Activated T-cell treated with anti-CD3 and anti-CD28 coated beads, Interleukin-2, amount 50 U/mL, for 1 hour (primary cell): ENCODE data around the gene RTL3.
"Not testable (repeated sequence)": the region's sequence is repeated elsewhere in the genome, so short reads cannot be mapped to it uniquely, and the experiment has no call there.

Source experiments
- DNase-seq: peaks from one replicate; pipeline ENCODE4 v3.0.0-alpha.2; 2020

Gene RTL3

GRCh38 chrX:78658845-78659744 is at the start of gene RTL3:
RTL3 (minus strand) TSS chrX:78659328; CDS start chrX:78658420, 908 bp downstream.
- DNase-seq: no peak

- DNase-seq: no peak
Measured at GRCh38 chrX:78708816-78709215, 49.7 kb upstream of the RTL3 start.

- DNase-seq: no peak
Measured at GRCh38 chrX:78708262-78708661, 49.1 kb upstream of the RTL3 start.

- DNase-seq: no peak
Measured at GRCh38 chrX:78706071-78706470, 46.9 kb upstream of the RTL3 start.

- no peak for DNase-seq
Measured at GRCh38 chrX:78693536-78693935, 34.4 kb upstream of the RTL3 start.

- no peak for DNase-seq
Measured at GRCh38 chrX:78693012-78693411, 33.9 kb upstream of the RTL3 start.

- no peak for DNase-seq
Measured at GRCh38 chrX:78687586-78687985, 28.5 kb upstream of the RTL3 start.

GRCh38 chrX:78673246-78673645 is 14.1 kb upstream of the RTL3 start:
- no peak for DNase-seq

- no peak for DNase-seq
Measured at GRCh38 chrX:78665342-78665741, 6.2 kb upstream of the RTL3 start.

- DNase-seq: no peak
Measured at GRCh38 chrX:78661836-78662235, 2.7 kb upstream of the RTL3 start.

GRCh38 chrX:78659955-78660354 is 827 bp upstream of the RTL3 start:
- DNase-seq: no peak

- DNase-seq: no peak
Measured at GRCh38 chrX:78658414-78658813, 714 bp downstream of the RTL3 start.

GRCh38 chrX:78655642-78656041 is 3.5 kb downstream of the RTL3 start:
- DNase-seq: no peak

GRCh38 chrX:78653118-78653822 is 5.9 kb downstream of the RTL3 start:
- no peak for DNase-seq

- DNase-seq: no peak
Measured at GRCh38 chrX:78650906-78651437, 8.2 kb downstream of the RTL3 start.

- no peak for DNase-seq
Measured at GRCh38 chrX:78643874-78644273, 15.3 kb downstream of the RTL3 start.

GRCh38 chrX:78643096-78643495 is 16.0 kb downstream of the RTL3 start:
- DNase-seq: no peak

- not testable (repeated sequence) for DNase-seq
Measured at GRCh38 chrX:78636096-78636495, 23.0 kb downstream of the RTL3 start.

- no peak for DNase-seq
Measured at GRCh38 chrX:78624962-78625909, 33.9 kb downstream of the RTL3 start.

- DNase-seq: no peak
Measured at GRCh38 chrX:78624426-78624825, 34.7 kb downstream of the RTL3 start.

GRCh38 chrX:78622831-78623230 is 36.3 kb downstream of the RTL3 start:
- no peak for DNase-seq

- no peak for DNase-seq
Measured at GRCh38 chrX:78619834-78620233, 39.3 kb downstream of the RTL3 start.

- no peak for DNase-seq
Measured at GRCh38 chrX:78618987-78619386, 40.1 kb downstream of the RTL3 start.
